Measurements from ENCODE around the gene SCNM1. TPM values are rescaled to one million over a fixed set of nuclear protein-coding genes. Genes with fewer than 3 reads are reported as not detected.

SCNM1 gene
- total RNA-seq, 1 donor from 2014 or later: 44.9 TPM

GRCh38 chr1:151210830-151211229 is 44.9 kb downstream of the SCNM1 start:
- TF ChIP-seq, protein P1, sequence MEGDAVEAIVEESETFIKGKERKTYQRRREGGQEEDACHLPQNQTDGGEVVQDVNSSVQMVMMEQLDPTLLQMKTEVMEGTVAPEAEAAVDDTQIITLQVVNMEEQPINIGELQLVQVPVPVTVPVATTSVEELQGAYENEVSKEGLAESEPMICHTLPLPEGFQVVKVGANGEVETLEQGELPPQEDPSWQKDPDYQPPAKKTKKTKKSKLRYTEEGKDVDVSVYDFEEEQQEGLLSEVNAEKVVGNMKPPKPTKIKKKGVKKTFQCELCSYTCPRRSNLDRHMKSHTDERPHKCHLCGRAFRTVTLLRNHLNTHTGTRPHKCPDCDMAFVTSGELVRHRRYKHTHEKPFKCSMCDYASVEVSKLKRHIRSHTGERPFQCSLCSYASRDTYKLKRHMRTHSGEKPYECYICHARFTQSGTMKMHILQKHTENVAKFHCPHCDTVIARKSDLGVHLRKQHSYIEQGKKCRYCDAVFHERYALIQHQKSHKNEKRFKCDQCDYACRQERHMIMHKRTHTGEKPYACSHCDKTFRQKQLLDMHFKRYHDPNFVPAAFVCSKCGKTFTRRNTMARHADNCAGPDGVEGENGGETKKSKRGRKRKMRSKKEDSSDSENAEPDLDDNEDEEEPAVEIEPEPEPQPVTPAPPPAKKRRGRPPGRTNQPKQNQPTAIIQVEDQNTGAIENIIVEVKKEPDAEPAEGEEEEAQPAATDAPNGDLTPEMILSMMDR (conservative IDR thresholded peaks at IDR 0.05; ENCODE audit: low read depth, low read length): no peak
- no peak overlapping the region for H3K4me3 ChIP-seq (ENCODE audit: low read depth, low read length)
- DNase-seq (ENCODE audit: low read depth): no peak

GRCh38 chr1:151211972-151212705 is 46.2 kb downstream of the SCNM1 start:
- TF ChIP-seq, protein P1 (conservative IDR thresholded peaks at IDR 0.05; ENCODE audit: low read depth, low read length): no peak
- no peak overlapping the region for H3K4me3 ChIP-seq (ENCODE audit: low read depth, low read length)
- DNase-seq (ENCODE audit: low read depth): no peak

DNA sequence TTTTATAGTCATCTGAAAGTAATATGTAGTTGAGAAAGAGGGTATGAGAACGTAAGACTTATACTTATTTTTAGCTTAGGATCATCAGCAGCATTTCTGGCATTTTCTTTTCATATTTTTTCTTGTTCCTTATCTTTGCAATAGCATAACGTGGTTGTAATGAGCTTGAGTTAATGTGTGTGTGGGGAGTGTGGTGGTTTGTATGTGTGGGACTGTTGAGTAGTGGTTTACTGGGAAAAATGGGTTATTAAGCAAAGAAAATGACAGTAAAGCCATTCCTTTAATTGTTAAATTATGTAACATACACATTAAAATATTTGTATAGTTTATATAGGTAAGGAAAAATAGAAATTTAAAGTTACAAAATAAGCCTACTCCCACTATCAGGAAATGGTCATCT is 47.6 kb downstream of the SCNM1 start:
- DNase-seq (ENCODE audit: low read depth): no peak
- H3K4me3 ChIP-seq (ENCODE audit: low read depth, low read length): no peak overlapping the region
- TF ChIP-seq, protein P1 (conservative IDR thresholded peaks at IDR 0.05; ENCODE audit: low read depth, low read length): no peak

Other genes with a start within 250 kb of the SCNM1 start
- gene SETDB1, start 239.8 kb upstream of the SCNM1 start, total RNA-seq: 20.6 and 26.4 TPM in 2 replicates
- 96.1 and 165 TPM in 2 replicates for gene CERS2, start 191.3 kb upstream of the SCNM1 start, total RNA-seq
- 0.12 and 1.2 TPM in 2 replicates for gene ANXA9, start 183.9 kb upstream of the SCNM1 start, total RNA-seq
- gene MINDY1, start 159.2 kb upstream of the SCNM1 start, total RNA-seq: 13.0 and 14.6 TPM in 2 replicates
- 14.8 and 15.2 TPM in 2 replicates for gene PRUNE1, start 157.7 kb upstream of the SCNM1 start, total RNA-seq
- gene BNIPL, start 129.6 kb upstream of the SCNM1 start, total RNA-seq: 0.14 TPM in 1 of 2 replicates, not detected in the other
- 3.0 and 3.1 TPM in 2 replicates for gene C1orf56, start 118.4 kb upstream of the SCNM1 start, total RNA-seq
- 85.4 and 94.8 TPM in 2 replicates for gene CDC42SE1, start 106.5 kb upstream of the SCNM1 start, total RNA-seq
- gene MLLT11, start 105.7 kb upstream of the SCNM1 start, total RNA-seq: 19.0 and 27.6 TPM in 2 replicates
- 5.4 and 6.1 TPM in 2 replicates for gene GABPB2, start 95.4 kb upstream of the SCNM1 start, total RNA-seq
- gene SEMA6C, start 19.5 kb upstream of the SCNM1 start, total RNA-seq: 2.2 and 6.0 TPM in 2 replicates
- not detected in 2 replicates for gene TNFAIP8L2, start 9.5 kb upstream of the SCNM1 start, total RNA-seq
- gene LYSMD1, start 242 bp upstream of the SCNM1 start, total RNA-seq: 4.5 and 7.2 TPM in 2 replicates
- gene TMOD4, start 9.8 kb downstream of the SCNM1 start, total RNA-seq: 0.46 TPM in 1 of 2 replicates, not detected in the other
- gene VPS72, start 24.1 kb downstream of the SCNM1 start, total RNA-seq: 68.6 and 87.0 TPM in 2 replicates
- 62.1 and 68.9 TPM in 2 replicates for gene PIP5K1A, start 32.4 kb downstream of the SCNM1 start, total RNA-seq
- gene PSMD4, start 88.6 kb downstream of the SCNM1 start, total RNA-seq: 213 and 225 TPM in 2 replicates
- 14.0 and 16.9 TPM in 2 replicates for gene ZNF687, start 116.2 kb downstream of the SCNM1 start, total RNA-seq
- 26.3 and 73.3 TPM in 2 replicates for gene PI4KB, start 161.3 kb downstream of the SCNM1 start, total RNA-seq
- 25.9 and 33.9 TPM in 2 replicates for gene RFX5, start 181.1 kb downstream of the SCNM1 start, total RNA-seq
- gene SELENBP1, start 206.6 kb downstream of the SCNM1 start, total RNA-seq: 2.7 and 5.9 TPM in 2 replicates
- 348 and 446 TPM in 2 replicates for gene PSMB4, start 233.4 kb downstream of the SCNM1 start, total RNA-seq